Activated CD4-positive, alpha-beta T cell treated with anti-CD3 and anti-CD28 coated beads for 36 hours (primary cell): Measurements from ENCODE around the gene CMKLR1. TPM values are rescaled to one million over a fixed set of nuclear protein-coding genes. Genes with fewer than 3 reads are reported as not detected.

Source experiments
- ATAC-seq: fragments of 200-7000 bp; cut with Tn5 transposase; one replicate; pipeline ENCODE4 v1.10.0; 2021; ENCODE audit warnings: mild to moderate bottlenecking, moderate library complexity
- CTCF ChIA-PET: fragments of 350-600 bp; sonication (Branson Sonifier 250); formaldehyde crosslinking; loops from one replicate; lab custom pipeline; 2021; ENCODE audit warnings: antibody characterized with exemption; lab: Charles Lee
- POLR2A ChIA-PET: fragments of 350-600 bp; sonication (Branson Sonifier 250); formaldehyde crosslinking; loops from one replicate; lab custom pipeline; 2021; ENCODE audit warnings: antibody characterized with exemption, inconsistent platforms; lab: Charles Lee
- DNase-seq: peaks from one replicate; pipeline ENCODE4 v3.0.0-alpha.2; 2020
- H3K27ac Mint-ChIP-seq: one replicate; pipeline ENCODE4 v1.8.0; 2021; ENCODE audit warnings: mixed read lengths
- H3K27me3 Mint-ChIP-seq: one replicate; pipeline ENCODE4 v1.8.0; 2021; ENCODE audit warnings: mixed read lengths
- H3K36me3 Mint-ChIP-seq: one replicate; pipeline ENCODE4 v1.8.0; 2021; ENCODE audit warnings: low read depth, mixed read lengths
- H3K4me1 Mint-ChIP-seq: one replicate; pipeline ENCODE4 v1.8.0; 2021; ENCODE audit warnings: mixed read lengths
- H3K4me3 Mint-ChIP-seq: one replicate; pipeline ENCODE4 v1.8.0; 2021; ENCODE audit warnings: mild to moderate bottlenecking, moderate library complexity, mixed read lengths
- H3K9me3 Mint-ChIP-seq: one replicate; pipeline ENCODE4 v1.8.0; 2021; ENCODE audit warnings: low read depth, mixed read lengths
- intact Hi-C, 2 experiments: fragments of 100-400 bp; cut with DNase I in 1 of 2; cut with micrococcal nuclease in 1 of 2; formaldehyde crosslinking; loops; one replicate each; pipeline versions ENCODE4 v1.14.2 to v1.15.1; 2022 to 2024; cut with DNase I, micrococcal nuclease
- total RNA-seq, 2 experiments: library from RNA; stranded (reverse); gene quantifications; one replicate each; pipeline ENCODE4 v1.2.3, GENCODE V29; 2021

Gene CMKLR1
- total RNA-seq, 2 experiments from 2014 or later, result not detected

DNA sequence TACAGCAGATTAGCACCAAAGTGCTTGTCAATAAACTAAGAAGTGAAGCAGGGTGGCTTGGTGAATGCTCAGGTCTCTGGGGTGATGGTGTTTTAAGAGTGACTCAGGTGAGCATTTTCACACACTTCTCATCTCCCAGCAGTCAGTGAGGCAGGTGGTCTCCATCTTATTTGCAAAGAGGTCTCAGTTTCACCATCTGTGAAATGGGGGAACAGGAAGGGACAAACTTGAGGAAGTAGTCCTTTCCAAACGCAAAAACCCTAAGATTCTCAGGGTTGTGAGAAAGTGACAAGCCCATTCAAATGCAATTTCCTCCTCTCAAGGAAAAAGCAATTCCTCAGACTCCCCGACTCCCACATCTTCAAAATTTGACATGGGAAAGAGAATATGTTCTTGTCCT, 54.1 kb downstream of the CMKLR1 start:
- Mint-ChIP-seq H3K9me3 (no peaks in the 10 kb centered on the region), H3K27me3 (peaks cover 3% of the 10 kb centered on the region), H3K27ac (no peak overlapping the region), H3K4me3 (no peak overlapping the region), H3K4me1 (peaks cover 8% of the 10 kb centered on the region), H3K36me3 (no peaks in the 10 kb centered on the region)
- ChIA-PET CTCF (no interaction called here), POLR2A (interaction anchor here (0.7 kb wide), 1 partner anchor 1060 kb away, joined by 3 read pairs; no protein-coding TSS in a partner anchor)
- ATAC-seq (no peak), DNase-seq (no peak)
- intact Hi-C loops, result no loop called here

DNA sequence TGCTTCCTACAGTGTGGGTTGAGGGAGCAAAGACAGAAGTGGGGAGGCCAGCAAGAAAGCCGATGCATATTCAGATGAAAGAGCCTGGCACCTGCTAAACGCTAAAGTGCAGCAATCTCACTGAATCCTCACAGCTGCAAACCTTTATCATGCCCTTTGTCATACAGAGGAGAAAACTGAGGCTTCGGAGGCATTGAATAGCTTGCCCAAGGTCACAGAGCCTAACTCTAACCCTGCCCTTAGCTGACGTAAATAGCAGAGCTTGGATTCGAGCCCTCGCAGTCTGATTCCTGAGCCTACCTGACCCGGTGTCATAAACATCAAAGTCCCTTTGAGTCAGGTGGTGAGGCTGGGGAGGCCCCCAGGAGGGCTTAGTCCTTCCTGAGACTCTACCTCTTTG, 54.9 kb downstream of the CMKLR1 start:
- CTCF ChIA-PET, result no interaction called here
- Mint-ChIP-seq H3K27me3 (peaks cover 2% of the 10 kb centered on the region), H3K27ac (no peak overlapping the region), H3K4me1 (peaks cover 8% of the 10 kb centered on the region), H3K4me3 (no peak overlapping the region), H3K36me3 (no peaks in the 10 kb centered on the region), H3K9me3 (no peaks in the 10 kb centered on the region)
- intact Hi-C loops, result no loop called here
- no peak for ATAC-seq
- POLR2A ChIA-PET, result no interaction called here
- no peak for DNase-seq

DNA sequence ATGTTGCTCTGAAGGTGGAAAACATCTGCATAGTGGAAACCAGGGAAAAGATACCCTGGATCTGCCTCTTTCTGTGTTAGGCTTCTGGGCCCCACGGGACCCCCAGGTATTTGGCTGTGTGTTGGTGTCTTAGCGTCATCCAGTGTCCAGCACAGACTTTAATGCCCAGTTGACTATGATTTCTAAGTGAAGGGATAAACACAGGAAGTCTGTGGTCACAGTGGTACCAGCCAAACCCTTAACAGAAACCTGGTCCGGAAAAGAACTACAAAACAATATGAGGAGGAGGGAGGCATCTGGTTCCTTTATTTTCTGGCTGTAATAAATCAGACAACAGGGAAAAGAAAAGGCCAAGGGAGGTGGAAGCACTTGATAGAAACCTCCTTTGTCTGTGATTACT, 56.4 kb downstream of the CMKLR1 start:
- Mint-ChIP-seq H3K27me3 (no peaks in the 10 kb centered on the region), H3K4me1 (peaks cover 8% of the 10 kb centered on the region), H3K4me3 (no peak overlapping the region), H3K9me3 (no peaks in the 10 kb centered on the region), H3K27ac (no peak overlapping the region), H3K36me3 (no peaks in the 10 kb centered on the region)
- DNase-seq (no peak), ATAC-seq (no peak)
- ChIA-PET POLR2A (no interaction called here), CTCF (no interaction called here)
- intact Hi-C loops, result no loop called here

DNA sequence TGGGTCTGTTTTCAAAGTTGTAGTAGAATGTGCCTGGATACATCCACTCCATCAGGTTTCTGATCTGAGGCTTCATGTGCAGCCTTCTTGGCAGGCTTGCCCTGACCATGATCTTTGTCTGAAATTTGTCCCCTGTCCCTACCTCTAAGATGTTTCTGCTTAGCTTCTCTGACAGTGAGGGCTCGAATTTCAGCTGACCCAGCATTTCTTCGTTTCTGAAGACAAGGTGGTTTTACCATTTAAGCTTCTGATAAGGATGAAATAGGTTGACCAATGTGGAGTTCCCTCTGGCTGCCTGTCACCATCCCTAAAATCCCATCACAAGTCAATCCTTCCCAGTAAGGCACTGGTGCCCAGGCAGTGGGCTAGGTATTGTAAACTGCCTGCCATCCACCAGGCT, 57.0 kb downstream of the CMKLR1 start:
- Mint-ChIP-seq H3K27ac (no peak overlapping the region), H3K4me3 (no peak overlapping the region), H3K27me3 (no peaks in the 10 kb centered on the region), H3K9me3 (no peaks in the 10 kb centered on the region), H3K4me1 (peaks cover 8% of the 10 kb centered on the region), H3K36me3 (no peaks in the 10 kb centered on the region)
- intact Hi-C loops, result no loop called here
- no peak for DNase-seq
- ATAC-seq, result no peak
- CTCF ChIA-PET, result no interaction called here
- POLR2A ChIA-PET, result no interaction called here

DNA sequence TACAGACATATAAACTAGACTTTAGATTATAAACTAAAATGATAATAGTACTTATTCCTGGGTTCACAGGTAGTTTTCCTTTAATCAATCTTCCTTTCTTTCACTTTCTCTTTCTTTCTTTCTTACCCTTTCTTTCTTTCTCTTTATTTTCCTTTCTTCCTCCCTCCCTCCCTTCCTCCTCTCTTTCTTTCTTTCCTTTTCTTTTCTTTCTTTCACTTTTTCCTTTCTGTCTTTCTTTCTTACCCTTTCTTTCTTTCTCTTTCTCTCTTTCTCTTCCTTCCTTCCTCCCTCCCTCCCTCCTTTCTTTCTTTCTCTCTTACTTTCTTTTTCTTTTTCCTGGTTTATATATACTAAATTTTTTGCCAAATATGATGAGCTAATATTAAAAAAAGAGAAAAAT, 61.5 kb downstream of the CMKLR1 start:
- no peak overlapping the region for H3K27ac Mint-ChIP-seq
- H3K36me3 Mint-ChIP-seq, result no peaks in the 10 kb centered on the region
- DNase-seq, result no peak
- CTCF ChIA-PET, result interaction anchor here (0.8 kb wide), 1 partner anchor 77 kb away, joined by 3 read pairs; no protein-coding TSS in a partner anchor
- no peaks in the 10 kb centered on the region for H3K27me3 Mint-ChIP-seq
- POLR2A ChIA-PET, result no interaction called here
- peaks cover under 1% of the 10 kb centered on the region for H3K4me1 Mint-ChIP-seq
- H3K4me3 Mint-ChIP-seq, result no peak overlapping the region
- ATAC-seq, result no peak
- no peaks in the 10 kb centered on the region for H3K9me3 Mint-ChIP-seq
- intact Hi-C loops, result no loop called here

DNA sequence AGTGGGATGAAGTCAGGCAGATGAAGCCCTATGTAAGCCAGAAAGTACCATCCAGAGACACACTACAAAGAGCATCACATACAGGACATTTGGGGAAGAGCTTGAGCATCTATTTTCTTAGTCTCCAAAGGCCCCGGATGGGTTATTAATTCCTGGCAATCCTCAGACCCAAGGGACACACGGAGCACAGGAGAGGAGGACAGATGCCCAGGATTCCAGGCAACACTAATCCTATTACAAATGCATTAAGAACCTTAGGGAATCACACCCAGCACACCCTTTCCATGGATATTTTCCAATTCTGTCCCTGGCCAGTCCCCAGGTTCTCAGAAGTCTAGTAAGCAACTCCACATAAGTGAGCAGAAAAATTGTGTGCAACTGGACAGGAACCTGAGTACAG, 65.9 kb downstream of the CMKLR1 start:
- ChIA-PET CTCF (no interaction called here), POLR2A (no interaction called here)
- ATAC-seq (no peak), DNase-seq (no peak)
- Mint-ChIP-seq H3K9me3 (no peaks in the 10 kb centered on the region), H3K4me1 (no peaks in the 10 kb centered on the region), H3K36me3 (no peaks in the 10 kb centered on the region), H3K27me3 (no peaks in the 10 kb centered on the region), H3K27ac (no peak overlapping the region), H3K4me3 (no peak overlapping the region)
- intact Hi-C loops, result no loop called here

DNA sequence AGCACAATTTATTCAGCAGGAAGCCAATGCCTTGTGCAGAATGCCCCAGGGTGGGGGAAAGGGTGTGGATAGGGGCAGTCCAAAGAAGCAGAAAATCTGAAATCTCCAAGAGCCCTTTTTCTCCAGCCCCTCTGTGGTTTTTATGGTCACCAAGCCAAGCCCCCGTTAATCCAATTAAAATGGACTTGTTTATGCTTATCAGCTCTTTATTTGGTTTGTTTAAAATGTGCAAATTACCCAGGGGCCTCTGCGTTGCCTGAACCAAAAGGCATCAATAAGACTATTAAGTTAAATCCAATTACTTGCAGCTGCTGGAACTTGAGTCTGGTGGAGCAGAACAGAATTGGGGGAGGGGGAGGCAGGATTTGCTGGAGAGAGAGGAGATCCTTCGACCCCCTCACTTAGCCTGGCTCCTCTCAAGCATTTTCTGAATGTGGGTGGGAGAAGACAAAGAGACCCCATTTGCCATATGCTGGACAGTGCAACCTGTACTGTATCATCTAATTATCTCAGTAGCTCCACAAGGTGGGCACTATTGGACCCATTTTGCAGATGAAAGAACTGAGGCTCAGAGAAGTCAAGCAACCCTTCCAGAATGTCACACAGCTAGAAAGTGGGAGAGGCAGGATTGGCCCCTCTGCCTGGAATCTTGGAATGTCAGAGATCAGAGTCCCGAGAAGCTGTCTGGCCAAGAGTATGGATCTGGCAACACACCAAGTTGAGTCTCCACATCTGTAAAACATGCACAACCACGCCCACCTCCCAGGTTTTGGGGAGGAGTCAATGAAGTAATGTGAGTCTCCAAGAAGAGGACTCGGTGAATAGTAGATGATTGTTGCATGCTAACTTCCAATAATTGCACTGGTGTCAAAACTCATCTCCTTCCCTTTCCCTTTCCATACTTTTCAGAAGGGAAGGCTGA, 66.9 kb downstream of the CMKLR1 start:
- Mint-ChIP-seq H3K4me3 (no peak overlapping the region), H3K9me3 (no peaks in the 10 kb centered on the region), H3K27me3 (peaks cover 2% of the 10 kb centered on the region), H3K27ac (no peak overlapping the region), H3K36me3 (no peaks in the 10 kb centered on the region), H3K4me1 (no peaks in the 10 kb centered on the region)
- ChIA-PET CTCF (interaction anchor here (0.9 kb wide), 1 partner anchor 19 kb away, joined by 3 read pairs; no protein-coding TSS in a partner anchor), POLR2A (no interaction called here)
- DNase-seq, result no peak
- ATAC-seq, result no peak
- intact Hi-C loops, result no loop called here

DNA sequence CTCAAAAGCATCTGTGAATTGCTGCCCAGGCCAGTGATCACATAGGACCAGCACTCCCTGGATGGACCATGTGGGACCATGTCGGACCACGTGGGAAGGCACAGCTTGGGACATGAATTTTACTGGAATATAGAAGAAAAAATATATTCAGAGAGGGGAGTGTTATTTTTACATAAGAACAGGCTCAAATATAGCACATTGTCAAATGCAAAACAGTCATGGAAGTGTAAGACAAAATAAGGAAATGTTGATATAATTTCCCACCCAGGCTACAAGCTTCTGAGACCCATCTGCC, 68.3 kb downstream of the CMKLR1 start:
- ChIA-PET CTCF (interaction anchor here (1.9 kb wide), 1 partner anchor 9 kb away, joined by 4 read pairs; no protein-coding TSS in a partner anchor), POLR2A (no interaction called here)
- H3K4me1 Mint-ChIP-seq, result no peaks in the 10 kb centered on the region
- ATAC-seq (no peak), DNase-seq (no peak)
- H3K27ac Mint-ChIP-seq, result no peak overlapping the region
- no peaks in the 10 kb centered on the region for H3K36me3 Mint-ChIP-seq
- peaks cover 8% of the 10 kb centered on the region for H3K27me3 Mint-ChIP-seq
- intact Hi-C loops, result no loop called here
- H3K9me3 Mint-ChIP-seq, result no peaks in the 10 kb centered on the region
- no peak overlapping the region for H3K4me3 Mint-ChIP-seq

DNA sequence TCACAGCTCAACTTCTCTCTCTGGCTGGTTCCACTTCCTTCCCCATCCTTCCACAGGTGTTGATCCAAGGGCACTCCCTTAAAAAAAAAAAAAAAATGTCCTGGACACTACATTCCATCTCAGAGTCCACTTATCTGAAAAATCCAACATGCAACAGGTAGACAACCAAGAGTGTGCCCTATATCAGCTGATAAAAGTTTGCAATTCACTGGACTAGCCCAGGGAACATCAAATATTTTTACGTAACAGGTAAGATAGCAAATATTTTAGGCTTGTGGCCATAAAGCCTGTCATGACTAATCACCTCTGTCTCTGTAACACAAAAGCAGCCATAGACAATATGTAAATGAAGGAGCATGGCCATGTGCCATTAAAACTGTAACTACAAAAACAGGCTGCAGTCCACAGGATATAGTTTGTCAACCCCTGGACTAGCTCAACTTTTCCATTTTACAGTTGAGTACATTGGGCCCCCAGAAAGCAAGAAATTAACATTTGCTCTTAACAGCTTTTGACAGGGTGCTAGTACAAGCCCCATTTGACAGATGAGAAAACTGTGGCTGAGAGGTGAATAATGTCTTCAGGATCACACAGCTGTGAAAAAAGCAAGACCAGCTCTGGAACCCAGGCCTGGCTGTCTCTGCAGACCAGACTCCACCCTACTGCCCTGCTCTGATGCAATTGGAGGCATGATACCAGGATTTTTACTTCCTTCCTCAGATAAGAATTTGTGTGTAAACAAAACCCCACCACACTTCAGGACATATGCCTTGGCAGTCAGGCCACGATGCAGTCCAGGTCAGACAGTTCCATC, 68.9 kb downstream of the CMKLR1 start:
- no peaks in the 10 kb centered on the region for H3K4me1 Mint-ChIP-seq
- no peaks in the 10 kb centered on the region for H3K36me3 Mint-ChIP-seq
- H3K27ac Mint-ChIP-seq, result no peak overlapping the region
- ChIA-PET CTCF (interaction anchor here (1.9 kb wide), 1 partner anchor 9 kb away, joined by 4 read pairs; no protein-coding TSS in a partner anchor), POLR2A (no interaction called here)
- H3K9me3 Mint-ChIP-seq, result no peaks in the 10 kb centered on the region
- H3K27me3 Mint-ChIP-seq, result peaks cover 8% of the 10 kb centered on the region
- DNase-seq (no peak), ATAC-seq (no peak)
- intact Hi-C loops, result no loop called here
- H3K4me3 Mint-ChIP-seq, result no peak overlapping the region

DNA sequence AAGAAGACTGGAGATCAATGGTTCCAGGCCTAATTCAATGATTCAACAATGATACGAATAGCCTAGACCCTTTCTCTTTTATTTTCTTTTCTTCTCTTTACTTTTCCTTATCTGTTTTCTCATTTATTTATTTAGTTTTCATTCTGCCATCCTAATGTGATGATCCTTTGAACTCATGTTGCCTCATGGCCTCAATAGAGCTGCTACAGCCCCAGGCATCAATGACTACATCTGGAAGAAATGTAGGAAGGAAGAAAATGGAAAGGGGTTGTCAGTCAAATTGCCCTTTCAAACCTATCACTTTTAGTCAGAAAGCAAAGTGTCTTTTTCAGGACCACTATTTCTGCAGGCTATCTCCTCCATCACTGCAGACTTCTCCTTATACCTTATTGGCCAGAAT, 69.9 kb downstream of the CMKLR1 start:
- POLR2A ChIA-PET, result no interaction called here
- Mint-ChIP-seq H3K9me3 (no peaks in the 10 kb centered on the region), H3K36me3 (no peaks in the 10 kb centered on the region), H3K4me1 (no peaks in the 10 kb centered on the region), H3K27ac (no peak overlapping the region), H3K4me3 (no peak overlapping the region), H3K27me3 (peaks cover 8% of the 10 kb centered on the region)
- CTCF ChIA-PET, result no interaction called here
- ATAC-seq (no peak), DNase-seq (no peak)
- intact Hi-C loops, result no loop called here

DNA sequence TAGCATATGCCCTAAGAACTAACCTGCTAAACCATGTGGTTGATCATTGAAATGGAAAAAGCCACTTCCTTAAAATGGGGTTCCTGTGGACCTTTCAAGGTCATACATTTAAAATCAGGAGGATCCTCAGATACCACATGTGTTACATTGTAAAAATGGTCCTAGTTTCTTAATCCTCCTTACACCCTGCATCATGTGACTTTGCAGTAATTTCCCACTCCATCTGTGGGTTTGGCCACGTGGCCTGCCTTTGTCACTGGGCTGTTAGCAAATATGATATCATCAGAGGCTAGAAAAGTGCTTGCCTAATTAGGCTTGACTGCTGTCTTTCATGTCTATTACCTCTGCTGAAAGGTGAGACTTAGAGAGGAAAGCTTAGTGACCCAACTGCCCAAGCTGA, 70.7 kb downstream of the CMKLR1 start:
- CTCF ChIA-PET, result no interaction called here
- Mint-ChIP-seq H3K9me3 (no peaks in the 10 kb centered on the region), H3K4me1 (no peaks in the 10 kb centered on the region), H3K36me3 (no peaks in the 10 kb centered on the region), H3K27me3 (peaks cover 8% of the 10 kb centered on the region), H3K4me3 (no peak overlapping the region), H3K27ac (no peak overlapping the region)
- no peak for ATAC-seq
- no peak for DNase-seq
- POLR2A ChIA-PET, result no interaction called here
- intact Hi-C loops, result no loop called here

DNA sequence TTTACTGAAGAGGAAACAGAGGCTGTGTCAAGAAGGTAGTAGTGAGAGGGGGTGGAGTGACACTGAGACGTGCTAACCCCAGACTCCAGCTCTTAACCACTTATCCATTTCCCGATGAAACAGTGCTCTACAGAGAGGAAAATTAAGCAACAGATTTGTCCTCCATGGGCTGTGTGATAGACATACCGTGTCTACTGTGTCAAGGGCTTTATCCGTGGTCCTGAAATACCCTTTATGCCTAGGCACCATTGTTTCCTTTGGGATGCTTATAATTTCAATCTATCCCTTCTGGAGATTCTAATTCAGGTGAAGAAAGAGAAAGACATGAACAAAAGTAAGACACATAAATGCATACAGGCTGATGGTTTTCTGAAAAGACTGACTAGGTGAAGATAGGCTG, 71.7 kb downstream of the CMKLR1 start:
- no peaks in the 10 kb centered on the region for H3K4me1 Mint-ChIP-seq
- CTCF ChIA-PET, result no interaction called here
- POLR2A ChIA-PET, result no interaction called here
- no peaks in the 10 kb centered on the region for H3K36me3 Mint-ChIP-seq
- H3K4me3 Mint-ChIP-seq, result no peak overlapping the region
- H3K27ac Mint-ChIP-seq, result no peak overlapping the region
- H3K9me3 Mint-ChIP-seq, result no peaks in the 10 kb centered on the region
- intact Hi-C loops, result no loop called here
- DNase-seq, result no peak
- H3K27me3 Mint-ChIP-seq, result peaks cover 10% of the 10 kb centered on the region
- no peak for ATAC-seq
